ENCODE measurements around the gene STARD13.

DNA sequence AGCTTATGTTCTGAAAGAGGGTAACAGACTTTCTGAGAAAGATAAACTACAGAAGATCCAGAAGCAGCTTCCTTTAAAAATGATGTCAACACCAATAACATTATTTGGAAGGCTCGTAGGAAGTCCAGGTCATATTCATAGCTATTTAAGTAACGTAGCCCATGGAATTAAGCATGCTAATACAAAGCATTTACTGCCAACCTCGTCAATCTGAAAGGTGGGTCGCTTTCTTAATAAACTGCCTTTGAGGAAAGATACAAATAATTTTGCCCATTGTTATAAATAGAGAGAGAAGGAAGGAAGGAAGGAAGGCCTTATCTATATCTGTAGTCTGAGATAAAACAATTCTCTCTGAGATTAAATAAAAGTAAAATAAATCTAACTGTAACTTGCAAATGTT, 80.3 kb downstream of the STARD13 start:
- TF ChIP-seq, protein P1, sequence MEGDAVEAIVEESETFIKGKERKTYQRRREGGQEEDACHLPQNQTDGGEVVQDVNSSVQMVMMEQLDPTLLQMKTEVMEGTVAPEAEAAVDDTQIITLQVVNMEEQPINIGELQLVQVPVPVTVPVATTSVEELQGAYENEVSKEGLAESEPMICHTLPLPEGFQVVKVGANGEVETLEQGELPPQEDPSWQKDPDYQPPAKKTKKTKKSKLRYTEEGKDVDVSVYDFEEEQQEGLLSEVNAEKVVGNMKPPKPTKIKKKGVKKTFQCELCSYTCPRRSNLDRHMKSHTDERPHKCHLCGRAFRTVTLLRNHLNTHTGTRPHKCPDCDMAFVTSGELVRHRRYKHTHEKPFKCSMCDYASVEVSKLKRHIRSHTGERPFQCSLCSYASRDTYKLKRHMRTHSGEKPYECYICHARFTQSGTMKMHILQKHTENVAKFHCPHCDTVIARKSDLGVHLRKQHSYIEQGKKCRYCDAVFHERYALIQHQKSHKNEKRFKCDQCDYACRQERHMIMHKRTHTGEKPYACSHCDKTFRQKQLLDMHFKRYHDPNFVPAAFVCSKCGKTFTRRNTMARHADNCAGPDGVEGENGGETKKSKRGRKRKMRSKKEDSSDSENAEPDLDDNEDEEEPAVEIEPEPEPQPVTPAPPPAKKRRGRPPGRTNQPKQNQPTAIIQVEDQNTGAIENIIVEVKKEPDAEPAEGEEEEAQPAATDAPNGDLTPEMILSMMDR (IDR thresholded peaks at IDR 0.05) = no peak
- TF ChIP-seq EZH2 (IDR thresholded peaks at IDR 0.05) = no peak
